Astrocyte (in vitro differentiated cells and primary cell): ENCODE results near the gene PGM5.
"Not testable (repeated sequence)": the region's sequence is repeated elsewhere in the genome, so short reads cannot be mapped to it uniquely, and the experiment has no call there.

Source experiments
- CTCF ChIP-seq: IDR thresholded peaks from 2 replicates; pipeline ENCODE4 v1.5.1; 2011; ENCODE audit warnings: low read depth, mild to moderate bottlenecking, inconsistent platforms, low read length, moderate library complexity; ENCODE audit not compliant: insufficient read depth
- EZH2 ChIP-seq: IDR thresholded peaks from 2 replicates; pipeline ENCODE4 v1.6.1; 2012; ENCODE audit warnings: mild to moderate bottlenecking, low read length, inconsistent platforms; ENCODE audit not compliant: insufficient read depth

- not testable (repeated sequence) for TF ChIP-seq CTCF, EZH2
Measured at GRCh38 chr9:68355993-68356379, 425 bp upstream of the PGM5 start.
